Fibroblast of peridontal ligament (primary cell): ENCODE measurements around the gene SNRNP27.
"Not testable (repeated sequence)": the region's sequence is repeated elsewhere in the genome, so short reads cannot be mapped to it uniquely, and the experiment has no call there.

Source experiments
- DNase-seq: peaks from one replicate; pipeline ENCODE4 v3.0.0-alpha.2; 2010; ENCODE audit errors: extremely low read depth

SNRNP27 gene

GRCh38 chr2:69893684-69894551 is at the start of gene SNRNP27:
TSS of gene SNRNP27 (plus strand) at chr2:69893956. CDS start at chr2:69893985, 29 bp downstream.
- DNase-seq: peak; percentile 86

- no peak for DNase-seq
Measured at GRCh38 chr2:69843993-69844392, 49.8 kb upstream of the SNRNP27 start.

- DNase-seq: no peak
Measured at GRCh38 chr2:69844560-69844959, 49.2 kb upstream of the SNRNP27 start.

GRCh38 chr2:69846182-69847067 is 47.3 kb upstream of the SNRNP27 start:
- no peak for DNase-seq

- DNase-seq: no peak
Measured at GRCh38 chr2:69847068-69847828, 46.5 kb upstream of the SNRNP27 start.

GRCh38 chr2:69848186-69848790 is 45.5 kb upstream of the SNRNP27 start:
- DNase-seq: no peak

GRCh38 chr2:69858261-69858660 is 35.5 kb upstream of the SNRNP27 start:
- DNase-seq: no peak

- no peak for DNase-seq
Measured at GRCh38 chr2:69863298-69863697, 30.5 kb upstream of the SNRNP27 start.

- DNase-seq: no peak
Measured at GRCh38 chr2:69888451-69888850, 5.3 kb upstream of the SNRNP27 start.

GRCh38 chr2:69889302-69889701 is 4.5 kb upstream of the SNRNP27 start:
- no peak for DNase-seq

GRCh38 chr2:69890881-69891280 is 2.9 kb upstream of the SNRNP27 start:
- DNase-seq: no peak

GRCh38 chr2:69892838-69893424 is 825 bp upstream of the SNRNP27 start:
- DNase-seq: not testable (repeated sequence)

- DNase-seq: not testable (repeated sequence)
Measured at GRCh38 chr2:69894737-69895136, 981 bp downstream of the SNRNP27 start.

- no peak for DNase-seq
Measured at GRCh38 chr2:69902213-69902922, 8.6 kb downstream of the SNRNP27 start.

- DNase-seq: no peak
Measured at GRCh38 chr2:69907216-69907615, 13.5 kb downstream of the SNRNP27 start.

GRCh38 chr2:69911985-69912563 is 18.3 kb downstream of the SNRNP27 start:
- peak; percentile 74 for DNase-seq

GRCh38 chr2:69914164-69914949 is 20.6 kb downstream of the SNRNP27 start:
- peak; percentile 100 for DNase-seq

- no peak for DNase-seq
Measured at GRCh38 chr2:69914950-69915945, 21.5 kb downstream of the SNRNP27 start, which contains the start of gene MXD1. TSS of gene MXD1 (plus strand) at chr2:69915109. CDS start at chr2:69915331, 222 bp downstream.
